Endothelial cell of umbilical vein (primary cell): ENCODE results near the gene SORCS2. TPM values are rescaled to one million over a fixed set of nuclear protein-coding genes. Genes with fewer than 3 reads are reported as not detected.

ENCODE experiments used
- BruUV-seq: library from RNA; stranded (reverse); fragments of 400-500 nt; replicated peaks from 2 replicates; lab custom pipeline; 2021; lab: Mats Ljungman, UMichigan
- CTCF ChIA-PET: fragments of 300-600, 350-600 bp; sonication (Branson Sonifier 250); formaldehyde crosslinking; loops from one replicate; lab custom pipeline; 2021; ENCODE audit warnings: antibody characterized with exemption, inconsistent platforms; lab: Charles Lee
- POLR2A ChIA-PET: fragments of 300-600, 350-600 bp; sonication (Branson Sonifier 250); formaldehyde crosslinking; loops from one replicate; lab custom pipeline; 2021; ENCODE audit warnings: antibody characterized with exemption, inconsistent platforms; lab: Charles Lee
- DNase-seq: peaks from one replicate; pipeline ENCODE4 v3.0.0-alpha.2; 2011; ENCODE audit warnings: low read depth, low spot score
- FAIRE-seq: peaks from 2 replicates; lab custom pipeline; 2011; peaks lifted over from hg19 to GRCh38; lab: Jason Lieb, UNC
- H2AFZ ChIP-seq: 2 replicates; pipeline ENCODE4 v1.6.0; 2012; ENCODE audit warnings: low read depth, low read length, control low read depth, inconsistent platforms
- H3K27ac ChIP-seq: 2 replicates; pipeline ENCODE4 v1.5.1; 2011; ENCODE audit warnings: low read depth, mild to moderate bottlenecking, control low read depth, low read length, moderate library complexity; ENCODE audit not compliant: insufficient read depth
- H3K27me3 ChIP-seq, 2 experiments: 2 replicates each; pipeline versions ENCODE4 v1.6.0 to v1.6.1; 2011; ENCODE audit warnings: low read length in 2 of 2, mixed read lengths in 1 of 2; ENCODE audit not compliant: control insufficient read depth in 2 of 2, insufficient read depth in 2 of 2
- H3K36me3 ChIP-seq, 2 experiments: 2 replicates in 1 of 2; 3 replicates in 1 of 2; pipeline ENCODE4 v1.5.1; 2011; ENCODE audit warnings: low read length in 2 of 2, mild to moderate bottlenecking in 1 of 2, moderate library complexity in 1 of 2; ENCODE audit not compliant: control insufficient read depth in 2 of 2, insufficient read depth in 2 of 2; ENCODE audit errors: extremely low read depth in 1 of 2
- H3K4me1 ChIP-seq: 3 replicates; pipeline ENCODE4 v1.5.1; 2011; ENCODE audit warnings: mild to moderate bottlenecking, low read length; ENCODE audit not compliant: control insufficient read depth, insufficient read depth; ENCODE audit errors: extremely low read depth
- H3K4me2 ChIP-seq: 2 replicates; pipeline ENCODE4 v1.6.1; 2011; ENCODE audit warnings: low read length, control low read depth, mixed read lengths; ENCODE audit not compliant: insufficient read depth
- H3K4me3 ChIP-seq, 3 experiments: fragments of 200-600 bp in 1 of 3; sonication (generic), shearing (Covaris generic) in 1 of 3; replicated peaks in 1 of 3; 2 replicates each; pipeline ENCODE4 v1.5.1; 2011 to 2016; ENCODE audit warnings: control low read depth in 3 of 3, low read length in 3 of 3, mild to moderate bottlenecking in 2 of 3, inconsistent platforms in 1 of 3, low read depth in 1 of 3, moderate library complexity in 1 of 3; ENCODE audit not compliant: insufficient read depth in 1 of 3
- H3K79me2 ChIP-seq: 2 replicates; pipeline ENCODE4 v1.6.0; 2012; ENCODE audit warnings: low read length, inconsistent platforms; ENCODE audit not compliant: control insufficient read depth, insufficient read depth
- H3K9ac ChIP-seq: replicated peaks from 2 replicates; pipeline ENCODE3; 2011; ENCODE audit warnings: low read length, control low read depth; ENCODE audit not compliant: insufficient read depth; ENCODE audit errors: extremely low read depth
- H3K9me1 ChIP-seq: replicated peaks from 3 replicates; pipeline ENCODE4 v1.6.0; 2011; ENCODE audit warnings: mild to moderate bottlenecking, low read length; ENCODE audit not compliant: control insufficient read depth, insufficient read depth; ENCODE audit errors: extremely low read depth
- H3K9me3 ChIP-seq: replicated peaks from 2 replicates; pipeline ENCODE4 v1.5.1; 2012; ENCODE audit warnings: low read length, inconsistent platforms; ENCODE audit not compliant: control insufficient read depth, insufficient read depth
- H4K20me1 ChIP-seq: replicated peaks from 2 replicates; pipeline ENCODE3; 2011; ENCODE audit warnings: mild to moderate bottlenecking, low read length; ENCODE audit not compliant: control insufficient read depth, insufficient read depth; ENCODE audit errors: extremely low read depth
- CTCF ChIP-seq, 2 donors: IDR thresholded peaks; 1 replicate in 1 of 2; 2 replicates in 1 of 2; pipeline ENCODE4 v1.5.1; 2011; ENCODE audit warnings: low read length in 2 of 2, mild to moderate bottlenecking in 2 of 2, moderate library complexity in 2 of 2, control low read depth in 1 of 2, inconsistent platforms in 1 of 2, low read depth in 1 of 2; ENCODE audit not compliant: insufficient read depth in 1 of 2; ENCODE audit errors: extremely low read depth in 1 of 2
- EZH2 ChIP-seq: IDR thresholded peaks from 2 replicates; pipeline ENCODE4 v1.6.1; 2012; ENCODE audit warnings: borderline replicate concordance, low read depth, mild to moderate bottlenecking, moderate library complexity, low read length, inconsistent platforms; ENCODE audit not compliant: severe bottlenecking
- FOS ChIP-seq: IDR thresholded peaks from 2 replicates; pipeline ENCODE4 v1.6.1; 2011; ENCODE audit warnings: mild to moderate bottlenecking, low read length, moderate library complexity, borderline replicate concordance; ENCODE audit not compliant: insufficient read depth
- GATA2 ChIP-seq: IDR thresholded peaks from 2 replicates; pipeline ENCODE4 v1.7.0; 2011; ENCODE audit warnings: low read depth, mild to moderate bottlenecking, moderate library complexity, mixed read lengths, low read length; ENCODE audit not compliant: insufficient read length, insufficient read depth
- JUN ChIP-seq: IDR thresholded peaks from 2 replicates; pipeline ENCODE4 v1.6.1; 2011; ENCODE audit warnings: borderline replicate concordance, low read depth; ENCODE audit not compliant: insufficient read length, insufficient read depth
- MAX ChIP-seq: IDR thresholded peaks from 2 replicates; pipeline ENCODE4 v1.6.1; 2011; ENCODE audit not compliant: insufficient read depth, insufficient read length
- MYC ChIP-seq: IDR thresholded peaks from one replicate; pipeline ENCODE4 v1.6.1; 2011; ENCODE audit warnings: mild to moderate bottlenecking, low read depth, low read length
- POLR2A ChIP-seq: IDR thresholded peaks from 2 replicates; pipeline ENCODE4 v1.6.1; 2012; ENCODE audit warnings: low read depth, mild to moderate bottlenecking, control low read depth, low read length
- POLR2AphosphoS5 ChIP-seq: IDR thresholded peaks from 2 replicates; pipeline ENCODE4 v1.6.1; 2012; ENCODE audit warnings: low read depth, mild to moderate bottlenecking, control low read depth, low read length, moderate library complexity; ENCODE audit not compliant: insufficient read depth
- dilution Hi-C: fragments of 300-500 bp; cut with MboI; formaldehyde crosslinking; loops from one replicate; pipeline ENCODE4 v1.15.0; 2019; ENCODE audit warnings: low sequenced_read_pairs; ENCODE audit not compliant: extremely low pct_ligation_motif_present
- intact Hi-C: fragments of 100-400 bp; cut with micrococcal nuclease; formaldehyde crosslinking; loops from one replicate; pipeline ENCODE4 v1.10.0; 2022
- polyA plus RNA-seq, 4 experiments: library from polyadenylated mRNA; depleted of rRNA in 3 of 4; stranded (reverse) in 3 of 4; unstranded in 1 of 4; fragments of >200 nt; gene quantifications; 2 replicates each; pipeline versions ENCODE4 v1.2.1 to v1.2.3, GENCODE V29; 2011 to 2012; ENCODE audit warnings: missing spikeins in 1 of 4
- total RNA-seq: library from RNA; stranded (reverse); gene quantifications from 2 replicates; pipeline ENCODE4 v1.2.3, GENCODE V29; 2021

Gene SORCS2
- total and polyA plus RNA-seq, 2 donors (not counting 3 experiments of a cell fraction or from before 2014, with no cell fraction given), result not detected

- Histone ChIP-seq H3K9ac (no peak overlapping the region), H3K4me3 (no peak overlapping the region), H3K4me1 (no peaks in the 10 kb centered on the region), H2AFZ (no peak overlapping the region), H4K20me1 (no peaks in the 10 kb centered on the region), H3K9me3 (no peaks in the 10 kb centered on the region), H3K4me2 (no peak overlapping the region), H3K36me3 (no peaks in the 10 kb centered on the region), H3K79me2 (no peaks in the 10 kb centered on the region), H3K9me1 (no peaks in the 10 kb centered on the region), H3K27ac (no peak overlapping the region), H3K27me3 (no peaks in the 10 kb centered on the region)
- FAIRE-seq (no peak), DNase-seq (no peak)
- no TSS peak for BruUV-seq
- ChIA-PET POLR2A (no interaction called here), CTCF (no interaction called here)
- TF ChIP-seq JUN (no peak), GATA2 (no peak), MYC (no peak), EZH2 (no peak), POLR2A (no peak), CTCF (IDR thresholded peaks at IDR 0.05; ENCODE audit: extremely low read depth in 1 of 2, insufficient read depth in 1 of 2, low read depth in 1 of 2, low read length in 2 of 2) (no peak), FOS (no peak), MAX (no peak), POLR2AphosphoS5 (no peak)
- dilution Hi-C loops, result no loop called here
- intact Hi-C loops, result no loop called here
These were observed 111.2 kb downstream of the SORCS2 start for GRCh38 chr4:7303561-7303960.
